Karpas-422 (cell line): ENCODE measurements around the gene MPP2. TPM values are rescaled to one million over a fixed set of nuclear protein-coding genes. Genes with fewer than 3 reads are reported as not detected.
"Not testable (repeated sequence)": the region's sequence is repeated elsewhere in the genome, so short reads cannot be mapped to it uniquely, and the experiment has no call there.

Experiments
- DNase-seq: peaks from one replicate; pipeline ENCODE4 v3.0.0-alpha.2; 2015
- H2AFZ ChIP-seq: fragments of 200-600 bp; sonication (generic); 2 replicates; pipeline ENCODE4 v1.6.1; 2014; ENCODE audit warnings: antibody characterized with exemption, low read length, mixed read lengths
- H3K27ac ChIP-seq: fragments of 200-600 bp; sonication (generic); 2 replicates; pipeline ENCODE4 v1.5.1; 2014; ENCODE audit warnings: mild to moderate bottlenecking, low read length, moderate library complexity
- H3K27me3 ChIP-seq: fragments of 200-600 bp; sonication (generic); 2 replicates; pipeline ENCODE4 v1.6.1; 2014; ENCODE audit warnings: low read length, mixed read lengths
- H3K36me3 ChIP-seq: fragments of 200-600 bp; sonication (generic); 2 replicates; pipeline ENCODE4 v1.6.1; 2014; ENCODE audit warnings: low read length, mixed read lengths; ENCODE audit not compliant: insufficient read depth
- H3K4me1 ChIP-seq: fragments of 200-600 bp; sonication (generic); 2 replicates; pipeline ENCODE4 v1.6.1; 2014; ENCODE audit warnings: mild to moderate bottlenecking, low read length, mixed read lengths
- H3K4me2 ChIP-seq: fragments of 200-600 bp; sonication (generic); 2 replicates; pipeline ENCODE4 v1.6.1; 2014; ENCODE audit warnings: low read length, low read depth, mild to moderate bottlenecking; ENCODE audit not compliant: poor library complexity, severe bottlenecking
- H3K4me3 ChIP-seq: fragments of 200-600 bp; sonication (generic); 2 replicates; pipeline ENCODE4 v1.5.1; 2014; ENCODE audit warnings: mild to moderate bottlenecking, antibody characterized with exemption, low read length, mixed read lengths
- H3K79me2 ChIP-seq: fragments of 200-600 bp; sonication (generic); 2 replicates; pipeline ENCODE4 v1.6.1; 2014; ENCODE audit warnings: mild to moderate bottlenecking, low read length, mixed read lengths
- H3K9ac ChIP-seq: fragments of 200-600 bp; sonication (generic); 2 replicates; pipeline ENCODE4 v1.6.0; 2014; ENCODE audit warnings: low read length
- H3K9me2 ChIP-seq: fragments of 200-600 bp; sonication (generic), shearing (Covaris generic); replicated peaks from 2 replicates; pipeline ENCODE4 v1.6.0; 2014; ENCODE audit warnings: mild to moderate bottlenecking, low read length, moderate library complexity; ENCODE audit not compliant: insufficient read depth
- H3K9me3 ChIP-seq: fragments of 300-700, 200-600 bp; sonication (generic); 2 replicates; pipeline ENCODE4 v1.6.1; 2014; ENCODE audit warnings: low read length, mixed read lengths
- H4K20me1 ChIP-seq: fragments of 200-600 bp; sonication (generic); 2 replicates; pipeline ENCODE4 v1.6.1; 2014; ENCODE audit warnings: mild to moderate bottlenecking, antibody characterized with exemption, low read length, low read depth; ENCODE audit not compliant: insufficient read depth
- total RNA-seq: library from RNA; depleted of rRNA; stranded (reverse); fragments of >200 nt; shearing (Covaris generic); gene quantifications from 2 replicates; pipeline ENCODE4 v1.2.3, GENCODE V29; 2014; ENCODE audit warnings: low replicate concordance

Gene MPP2
- total RNA-seq, 1 experiment from 2014 or later: not detected

- H3K9me2 ChIP-seq: no peaks in the 10 kb centered on the region
- H3K4me3 ChIP-seq: no peak overlapping the region
- no peak overlapping the region for H3K4me2 ChIP-seq
- no peak overlapping the region for H3K27ac ChIP-seq
- no peaks in the 10 kb centered on the region for H3K9me3 ChIP-seq
- no peak for DNase-seq
- H3K79me2 ChIP-seq: no peaks in the 10 kb centered on the region
- H3K36me3 ChIP-seq: no peaks in the 10 kb centered on the region
- 0 out of 2 replicates have a peak, but pooled peaks cover 4% of the 10 kb centered on the region for H4K20me1 ChIP-seq
- H3K27me3 ChIP-seq: no peaks in the 10 kb centered on the region
- H3K4me1 ChIP-seq: peaks cover 15% of the 10 kb centered on the region
- H3K9ac ChIP-seq: no peak overlapping the region
- no peak overlapping the region for H2AFZ ChIP-seq
Observed at GRCh38 chr17:43905400-43905984, 1.8 kb downstream of the MPP2 start.

DNA sequence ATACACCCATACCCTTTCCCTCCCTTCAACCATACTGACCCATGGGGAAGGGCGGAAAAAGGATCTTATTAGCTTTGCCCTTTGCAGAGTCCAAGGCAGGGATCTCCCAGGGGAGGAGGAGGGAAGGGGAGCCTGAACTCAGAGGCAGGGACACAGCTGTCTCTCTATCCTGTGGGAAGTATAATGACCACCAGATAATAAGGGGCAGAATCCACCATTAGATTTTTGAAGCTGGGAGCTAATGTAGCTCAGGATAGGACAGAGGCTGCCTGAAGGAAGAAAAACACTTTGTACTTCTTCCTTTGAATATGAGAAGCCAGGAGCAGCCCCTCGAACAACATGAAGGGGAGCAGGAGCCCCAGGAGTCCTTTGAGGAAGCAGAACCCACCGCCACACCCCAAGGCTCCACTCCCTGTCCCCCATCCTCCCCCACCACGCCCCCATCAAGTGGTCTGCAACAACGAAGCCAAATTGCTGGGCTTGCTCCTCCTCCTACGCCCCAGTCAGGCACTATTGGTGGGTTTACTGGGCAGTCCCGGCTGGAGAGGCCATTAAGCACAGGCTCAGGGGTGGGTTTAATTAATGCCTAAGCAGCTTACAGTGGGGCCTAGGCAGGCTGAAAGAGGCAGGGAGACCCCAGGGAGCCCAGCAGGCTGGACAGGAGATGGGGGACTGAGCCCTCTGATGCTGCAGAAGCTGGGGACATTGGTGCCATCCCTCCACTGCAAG lies 5.3 kb downstream of the MPP2 start:
- H3K9me3 ChIP-seq: no peaks in the 10 kb centered on the region
- DNase-seq: no peak
- no peaks in the 10 kb centered on the region for H3K27me3 ChIP-seq
- H3K4me2 ChIP-seq: no peak overlapping the region
- H4K20me1 ChIP-seq: 0 out of 2 replicates have a peak, but pooled peaks cover 6% of the 10 kb centered on the region
- no peaks in the 10 kb centered on the region for H3K9me2 ChIP-seq
- no peaks in the 10 kb centered on the region for H3K36me3 ChIP-seq
- no peak overlapping the region for H3K27ac ChIP-seq
- H3K79me2 ChIP-seq: no peaks in the 10 kb centered on the region
- no peak overlapping the region for H2AFZ ChIP-seq
- H3K9ac ChIP-seq: no peak overlapping the region
- H3K4me3 ChIP-seq: no peak overlapping the region
- H3K4me1 ChIP-seq: peaks cover 3% of the 10 kb centered on the region

GRCh38 chr17:43900858-43901754 lies 6.2 kb downstream of the MPP2 start:
- H3K27me3 ChIP-seq: no peaks in the 10 kb centered on the region
- H3K79me2 ChIP-seq: no peaks in the 10 kb centered on the region
- no peak overlapping the region for H3K4me2 ChIP-seq
- H3K4me3 ChIP-seq: no peak overlapping the region
- H4K20me1 ChIP-seq: 0 out of 2 replicates have a peak, but pooled peaks cover 4% of the 10 kb centered on the region
- no peaks in the 10 kb centered on the region for H3K9me2 ChIP-seq
- H3K9ac ChIP-seq: no peak overlapping the region
- H3K36me3 ChIP-seq: no peaks in the 10 kb centered on the region
- H3K27ac ChIP-seq: no peak overlapping the region
- H2AFZ ChIP-seq: no peak overlapping the region
- H3K9me3 ChIP-seq: no peaks in the 10 kb centered on the region
- no peaks in the 10 kb centered on the region for H3K4me1 ChIP-seq
- DNase-seq: no peak

DNA sequence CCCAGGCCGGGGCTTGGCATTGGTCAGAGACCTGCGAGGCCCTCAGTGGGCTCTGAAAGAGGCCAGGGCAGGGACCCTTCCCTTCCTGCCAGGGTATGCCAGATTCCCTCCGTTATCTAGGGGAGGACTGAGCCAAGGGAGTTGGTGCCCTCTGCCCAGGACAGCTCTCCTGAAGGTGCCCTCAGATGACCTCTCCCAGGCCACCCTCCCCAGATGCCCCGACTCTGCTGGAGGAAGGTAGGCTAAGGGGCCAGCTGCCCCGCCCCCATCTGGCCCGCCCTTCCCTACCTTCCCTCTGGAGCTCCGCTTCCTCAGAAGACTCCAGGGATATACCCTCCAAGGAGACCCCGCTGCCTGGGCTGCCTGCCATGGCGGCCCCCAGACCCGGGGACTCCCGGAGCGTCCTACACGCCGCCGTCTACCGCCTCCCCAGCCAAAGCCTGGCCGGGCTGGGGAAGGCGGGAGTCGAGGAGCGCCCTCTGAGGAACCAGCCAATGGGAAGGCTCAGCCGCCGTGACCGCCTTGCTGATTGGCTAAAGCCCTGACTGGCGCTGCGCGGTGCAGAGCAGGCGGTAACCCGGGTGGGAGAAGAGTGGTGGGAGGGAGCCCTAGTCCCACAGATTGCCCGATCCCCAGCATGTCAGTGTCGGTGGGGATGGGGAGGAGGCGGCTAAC lies 7.0 kb downstream of the MPP2 start:
- Histone ChIP-seq H3K4me2 (no peak overlapping the region), H3K27me3 (no peaks in the 10 kb centered on the region), H3K79me2 (no peaks in the 10 kb centered on the region), H3K9ac (no peak overlapping the region), H3K4me3 (no peak overlapping the region), H4K20me1 (0 out of 2 replicates have a peak, but pooled peaks cover 4% of the 10 kb centered on the region), H3K9me2 (no peaks in the 10 kb centered on the region), H3K4me1 (no peaks in the 10 kb centered on the region), H3K36me3 (no peaks in the 10 kb centered on the region), H2AFZ (no peak overlapping the region), H3K27ac (no peak overlapping the region), H3K9me3 (no peaks in the 10 kb centered on the region)
- DNase-seq: no peak

DNA sequence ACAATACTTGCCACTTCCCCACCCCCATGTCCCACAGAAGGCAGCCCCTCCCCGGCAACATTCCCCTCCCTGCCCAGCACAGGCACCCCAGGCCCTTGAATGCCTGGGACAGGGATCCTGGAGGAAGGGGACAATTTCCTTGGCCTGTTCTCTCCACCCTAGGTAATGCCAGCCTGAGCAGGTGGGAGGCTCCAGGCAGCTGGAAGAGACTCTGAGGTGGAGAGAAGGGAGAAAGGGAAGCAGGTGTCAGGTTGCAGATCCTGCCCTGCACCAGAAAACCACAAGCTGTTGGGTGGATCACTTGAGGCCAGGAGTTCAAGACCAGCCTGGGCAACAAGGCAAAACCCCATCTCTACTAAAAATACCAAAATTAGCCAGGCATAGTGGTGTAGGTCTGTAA lies 8.9 kb downstream of the MPP2 start:
- H4K20me1 ChIP-seq: 0 out of 2 replicates have a peak, but pooled peaks cover 4% of the 10 kb centered on the region
- H3K9ac ChIP-seq: no peak overlapping the region
- no peak overlapping the region for H2AFZ ChIP-seq
- no peak overlapping the region for H3K27ac ChIP-seq
- no peaks in the 10 kb centered on the region for H3K9me3 ChIP-seq
- no peak overlapping the region for H3K4me2 ChIP-seq
- H3K79me2 ChIP-seq: no peaks in the 10 kb centered on the region
- H3K36me3 ChIP-seq: no peaks in the 10 kb centered on the region
- no peaks in the 10 kb centered on the region for H3K27me3 ChIP-seq
- no peaks in the 10 kb centered on the region for H3K9me2 ChIP-seq
- H3K4me3 ChIP-seq: no peak overlapping the region
- DNase-seq: no peak
- H3K4me1 ChIP-seq: no peaks in the 10 kb centered on the region

DNA sequence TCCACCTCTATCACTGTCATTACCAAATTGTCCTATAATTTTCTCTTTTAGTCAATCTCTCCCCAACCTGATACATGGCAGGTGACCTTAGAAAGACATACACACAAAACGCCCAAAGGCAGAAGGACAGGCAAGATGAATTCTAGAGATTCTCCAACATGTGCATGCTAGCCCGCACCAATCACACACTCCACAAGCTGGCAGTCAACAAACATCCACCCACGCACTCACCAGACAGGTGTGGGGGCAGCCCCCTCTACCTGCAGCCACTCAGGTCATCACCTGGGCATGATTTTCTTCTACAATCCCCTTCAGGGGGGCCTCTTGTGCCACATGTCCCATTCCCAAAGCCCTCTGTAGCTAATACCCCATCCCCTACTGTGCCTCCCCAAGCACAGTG lies 9.5 kb downstream of the MPP2 start:
- Histone ChIP-seq H3K9me2 (no peaks in the 10 kb centered on the region), H3K36me3 (no peaks in the 10 kb centered on the region), H4K20me1 (0 out of 2 replicates have a peak, but pooled peaks cover 4% of the 10 kb centered on the region), H3K79me2 (no peaks in the 10 kb centered on the region), H3K9ac (no peak overlapping the region), H3K9me3 (no peaks in the 10 kb centered on the region), H2AFZ (no peak overlapping the region), H3K27me3 (no peaks in the 10 kb centered on the region), H3K4me2 (no peak overlapping the region), H3K4me3 (no peak overlapping the region), H3K4me1 (no peaks in the 10 kb centered on the region), H3K27ac (no peak overlapping the region)
- no peak for DNase-seq

- not testable (repeated sequence) for H3K4me1 ChIP-seq, H3K9me2 ChIP-seq, H3K4me2 ChIP-seq, H3K9ac ChIP-seq, H3K27me3 ChIP-seq, H2AFZ ChIP-seq, H3K9me3 ChIP-seq, H3K79me2 ChIP-seq, H3K36me3 ChIP-seq, DNase-seq, H3K27ac ChIP-seq, H3K4me3 ChIP-seq, H4K20me1 ChIP-seq
Observed at GRCh38 chr17:43894494-43894893, 12.8 kb downstream of the MPP2 start.

DNA sequence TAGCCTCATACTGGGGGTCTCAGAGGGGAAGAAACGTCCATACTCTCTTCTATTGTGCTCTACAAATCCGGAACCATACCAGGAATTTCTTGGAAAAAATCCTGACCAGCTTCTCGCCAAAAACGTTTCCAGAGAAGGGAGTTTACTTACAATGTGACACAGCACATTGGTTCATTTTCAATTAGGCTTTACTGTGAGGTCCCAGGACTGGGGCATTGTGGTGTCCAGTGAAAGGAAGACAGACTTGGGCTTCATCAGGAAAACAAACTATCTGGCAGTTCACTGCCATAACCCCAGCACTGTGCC lies 14.7 kb downstream of the MPP2 start:
- Histone ChIP-seq H3K36me3 (no peaks in the 10 kb centered on the region), H3K27me3 (no peaks in the 10 kb centered on the region), H3K4me1 (no peaks in the 10 kb centered on the region), H4K20me1 (0 out of 2 replicates have a peak, but pooled peaks cover 2% of the 10 kb centered on the region), H3K4me3 (no peak overlapping the region), H3K9me3 (no peaks in the 10 kb centered on the region), H3K4me2 (no peak overlapping the region), H2AFZ (no peak overlapping the region), H3K9me2 (no peaks in the 10 kb centered on the region), H3K27ac (no peak overlapping the region), H3K9ac (no peak overlapping the region), H3K79me2 (no peaks in the 10 kb centered on the region)
- DNase-seq: no peak
